ENCODE results near the gene S1PR4. TPM values are rescaled to one million over a fixed set of nuclear protein-coding genes. Genes with fewer than 3 reads are reported as not detected.
A peak's percentile ranks its signal among the peaks of the same experiment; 100 is the strongest.

Gene S1PR4
- total RNA-seq, 1 donor from 2014 or later: not detected

DNA sequence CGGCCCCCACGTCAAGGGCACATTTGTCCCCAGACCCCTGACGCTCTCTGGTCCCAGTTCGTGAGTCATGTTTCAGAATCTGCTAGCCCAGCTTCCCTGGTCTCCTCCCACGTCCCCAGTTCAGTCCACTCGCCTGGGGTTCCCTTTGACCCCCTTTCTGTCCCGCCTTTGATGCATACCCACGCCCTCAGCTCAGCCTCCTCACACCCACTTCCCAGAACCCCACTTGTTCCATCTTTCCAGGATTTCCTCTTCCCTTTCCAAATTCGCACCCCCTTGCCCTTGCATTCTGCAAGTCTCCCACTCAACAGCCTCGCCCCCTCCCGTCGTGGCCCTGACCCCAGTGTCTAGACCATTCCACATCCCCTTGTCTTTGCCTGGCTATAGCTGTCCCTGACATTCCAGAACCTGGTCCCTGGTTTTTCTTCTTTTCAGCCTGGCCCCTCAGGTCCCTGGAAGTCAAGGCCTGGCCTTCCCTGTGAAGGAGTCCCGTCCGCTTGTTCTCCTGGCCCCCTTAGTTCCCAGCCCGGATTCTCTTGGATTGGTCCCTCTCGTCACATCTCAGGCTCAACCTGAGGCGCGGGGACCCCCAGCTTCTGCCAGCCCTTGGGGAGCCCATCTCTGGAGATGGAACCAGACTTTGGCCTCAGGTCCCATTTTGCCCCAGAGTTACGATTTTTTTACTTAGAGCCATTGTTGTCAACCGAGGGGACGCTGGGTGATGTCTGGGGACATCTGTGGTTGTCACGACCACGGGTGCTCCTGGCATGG, 8.5 kb downstream of the S1PR4 start:
- peak overlapping the region; percentile 81 for H3K27ac Mint-ChIP-seq (ENCODE audit: unreplicated experiment)
- H3K4me3 Mint-ChIP-seq (ENCODE audit: unreplicated experiment): peak overlapping the region; percentile 88

DNA sequence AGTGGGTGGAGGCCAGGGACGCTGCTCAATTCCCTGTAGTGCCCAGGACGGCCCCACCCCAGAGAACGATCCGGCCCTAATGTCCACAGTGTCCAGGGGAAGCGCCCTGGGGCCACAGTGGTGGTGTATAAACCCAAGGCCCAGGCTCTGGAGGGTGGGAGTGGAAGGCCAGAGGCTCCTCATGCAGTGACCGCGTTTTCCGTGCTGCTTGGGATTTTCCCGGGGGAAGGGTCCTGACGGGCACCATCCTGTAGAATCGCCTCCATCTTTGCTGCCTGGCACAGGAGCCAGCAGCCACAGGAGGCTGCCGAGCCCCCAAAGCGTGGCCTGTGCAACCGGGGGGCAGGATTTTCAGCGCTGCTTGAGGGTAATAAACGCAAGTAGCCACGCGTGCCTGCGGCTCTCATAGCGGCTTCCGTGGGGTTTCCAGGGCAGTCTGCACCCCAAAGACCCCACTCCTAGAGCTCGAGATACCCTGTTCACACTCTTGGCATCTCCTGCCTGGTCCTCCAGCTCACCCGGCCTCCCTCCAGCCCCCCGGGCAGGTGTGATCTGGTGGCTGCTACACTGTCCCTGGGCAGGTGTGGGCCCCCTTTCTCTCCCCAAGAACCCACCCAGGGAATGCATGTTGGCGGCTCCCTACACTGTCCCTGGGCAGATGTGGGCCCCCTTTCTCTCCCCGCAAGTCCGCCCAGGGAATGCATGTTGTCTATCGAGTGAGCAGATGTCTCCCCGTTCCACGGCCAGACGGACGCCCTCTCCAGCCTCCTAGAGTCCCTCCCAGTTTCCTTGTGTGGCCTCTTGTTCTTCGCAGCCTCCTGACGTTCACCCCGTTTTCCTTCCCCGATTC, 9.3 kb downstream of the S1PR4 start:
- peaks cover 20% of the 10 kb centered on the region for H3K27me3 Mint-ChIP-seq (ENCODE audit: unreplicated experiment)

More for the DNA sequence above, 8.5 kb downstream of the S1PR4 start:
- peaks cover 17% of the 10 kb centered on the region for H3K4me1 Mint-ChIP-seq (ENCODE audit: unreplicated experiment)
- H3K9me3 Mint-ChIP-seq (ENCODE audit: unreplicated experiment): no peaks in the 10 kb centered on the region
- no peak for DNase-seq (ENCODE audit: low spot score)
- TF ChIP-seq, protein P1, sequence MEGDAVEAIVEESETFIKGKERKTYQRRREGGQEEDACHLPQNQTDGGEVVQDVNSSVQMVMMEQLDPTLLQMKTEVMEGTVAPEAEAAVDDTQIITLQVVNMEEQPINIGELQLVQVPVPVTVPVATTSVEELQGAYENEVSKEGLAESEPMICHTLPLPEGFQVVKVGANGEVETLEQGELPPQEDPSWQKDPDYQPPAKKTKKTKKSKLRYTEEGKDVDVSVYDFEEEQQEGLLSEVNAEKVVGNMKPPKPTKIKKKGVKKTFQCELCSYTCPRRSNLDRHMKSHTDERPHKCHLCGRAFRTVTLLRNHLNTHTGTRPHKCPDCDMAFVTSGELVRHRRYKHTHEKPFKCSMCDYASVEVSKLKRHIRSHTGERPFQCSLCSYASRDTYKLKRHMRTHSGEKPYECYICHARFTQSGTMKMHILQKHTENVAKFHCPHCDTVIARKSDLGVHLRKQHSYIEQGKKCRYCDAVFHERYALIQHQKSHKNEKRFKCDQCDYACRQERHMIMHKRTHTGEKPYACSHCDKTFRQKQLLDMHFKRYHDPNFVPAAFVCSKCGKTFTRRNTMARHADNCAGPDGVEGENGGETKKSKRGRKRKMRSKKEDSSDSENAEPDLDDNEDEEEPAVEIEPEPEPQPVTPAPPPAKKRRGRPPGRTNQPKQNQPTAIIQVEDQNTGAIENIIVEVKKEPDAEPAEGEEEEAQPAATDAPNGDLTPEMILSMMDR (IDR thresholded peaks at IDR 0.05; ENCODE audit: unreplicated experiment): no peak
- H3K36me3 Mint-ChIP-seq (ENCODE audit: low read depth, unreplicated experiment): peaks cover 12% of the 10 kb centered on the region
- peaks cover 20% of the 10 kb centered on the region for H3K27me3 Mint-ChIP-seq (ENCODE audit: unreplicated experiment)

DNA sequence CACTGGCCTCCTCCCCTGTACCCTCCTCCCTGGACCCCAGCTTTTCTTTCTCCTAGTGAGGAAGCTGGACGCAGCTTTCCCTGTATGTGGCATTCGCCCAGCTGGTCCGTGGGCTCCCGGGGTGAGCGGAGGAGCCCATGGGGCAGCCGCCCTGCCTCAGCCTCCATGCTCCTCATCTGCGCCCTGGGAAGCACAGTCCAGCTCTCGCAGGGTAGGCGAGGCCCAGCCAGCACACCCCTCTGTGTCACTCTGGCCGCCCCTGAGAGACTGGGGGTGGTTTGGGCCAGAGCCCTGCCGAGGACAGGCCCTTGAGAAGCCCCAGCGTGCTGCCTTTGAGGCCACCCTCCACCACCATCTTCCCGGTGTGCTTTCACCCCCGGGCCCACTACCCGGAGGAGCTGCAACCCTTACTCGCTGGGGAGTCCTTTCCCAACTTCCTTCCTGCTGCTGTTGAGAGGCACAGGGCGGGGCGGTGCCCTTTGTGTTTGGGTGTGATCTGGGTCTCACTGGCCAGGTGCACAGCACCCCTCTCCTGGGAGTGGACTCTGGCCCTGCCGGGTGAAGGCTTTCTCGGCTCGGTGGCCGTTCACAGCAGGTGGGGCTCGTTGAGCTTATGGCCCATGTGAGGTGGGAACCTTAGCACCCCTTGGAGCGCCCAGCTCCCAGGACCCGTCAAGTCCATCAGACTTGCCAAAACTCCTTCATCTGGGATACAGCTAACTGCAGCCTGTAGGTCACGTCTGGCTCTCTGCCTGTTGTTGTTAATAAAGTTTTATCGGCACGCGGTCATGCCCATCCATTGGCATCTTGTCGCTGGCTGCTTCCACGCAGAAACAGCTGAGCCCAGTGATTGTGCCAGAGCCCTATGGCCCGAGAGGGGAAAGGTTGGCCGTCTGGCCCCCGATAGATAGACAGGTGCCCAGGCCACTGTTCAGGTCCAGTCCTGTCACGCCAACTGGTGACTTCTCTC, 10.3 kb downstream of the S1PR4 start:
- no peak for DNase-seq (ENCODE audit: low spot score)
- Mint-ChIP-seq H3K27me3 (ENCODE audit: unreplicated experiment) (peaks cover 20% of the 10 kb centered on the region), H3K4me3 (ENCODE audit: unreplicated experiment) (no peak overlapping the region), H3K36me3 (ENCODE audit: low read depth, unreplicated experiment) (peaks cover 12% of the 10 kb centered on the region), H3K27ac (ENCODE audit: unreplicated experiment) (no peak overlapping the region), H3K9me3 (ENCODE audit: unreplicated experiment) (no peaks in the 10 kb centered on the region), H3K4me1 (ENCODE audit: unreplicated experiment) (peaks cover 17% of the 10 kb centered on the region)
- TF ChIP-seq, protein P1 (IDR thresholded peaks at IDR 0.05; ENCODE audit: unreplicated experiment): no peak

More for the DNA sequence above, 9.3 kb downstream of the S1PR4 start:
- H3K36me3 Mint-ChIP-seq (ENCODE audit: low read depth, unreplicated experiment): peaks cover 12% of the 10 kb centered on the region
- no peak overlapping the region for H3K4me3 Mint-ChIP-seq (ENCODE audit: unreplicated experiment)
- no peaks in the 10 kb centered on the region for H3K9me3 Mint-ChIP-seq (ENCODE audit: unreplicated experiment)
- H3K27ac Mint-ChIP-seq (ENCODE audit: unreplicated experiment): no peak overlapping the region
- TF ChIP-seq, protein P1 (IDR thresholded peaks at IDR 0.05; ENCODE audit: unreplicated experiment): no peak
- DNase-seq (ENCODE audit: low spot score): no peak
- peaks cover 17% of the 10 kb centered on the region for H3K4me1 Mint-ChIP-seq (ENCODE audit: unreplicated experiment)

DNA sequence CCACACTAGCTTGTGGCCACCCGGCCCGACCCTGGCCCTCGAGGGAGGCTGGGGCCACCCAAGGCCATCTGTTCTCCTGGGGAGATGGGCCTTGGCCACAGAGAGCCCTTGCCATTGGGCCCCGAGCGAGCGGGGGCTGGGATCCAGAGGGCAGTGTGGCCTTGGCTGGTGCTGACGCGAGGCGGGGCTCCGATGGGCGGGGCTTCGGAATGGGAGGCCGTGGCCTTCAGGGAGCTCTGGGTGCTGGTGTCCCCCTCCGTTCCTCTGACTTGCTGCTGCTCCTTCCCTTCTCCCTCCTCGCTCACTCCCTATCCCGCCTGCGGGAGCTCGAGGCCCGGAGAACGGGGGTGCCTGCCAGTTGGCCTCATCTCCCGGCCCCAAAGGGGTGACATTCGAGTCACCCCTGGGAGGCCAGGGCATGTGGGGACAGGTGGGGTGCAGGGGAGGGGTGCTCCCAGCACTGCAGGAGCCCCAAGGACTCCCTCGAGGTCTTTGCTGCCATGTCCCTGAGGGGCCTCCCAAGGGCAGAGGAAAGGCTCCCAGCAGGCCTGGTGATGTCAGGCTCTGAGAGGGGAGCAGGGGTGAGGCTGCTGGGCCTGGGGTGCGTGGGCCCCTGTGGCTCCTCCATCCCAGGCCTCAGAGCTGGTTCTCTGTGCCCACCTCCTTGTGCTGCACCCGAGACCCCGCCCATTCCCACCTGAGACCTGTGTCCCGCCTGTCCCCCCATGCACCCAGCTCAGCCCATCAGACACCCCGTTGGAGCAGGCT, 11.3 kb downstream of the S1PR4 start:
- H3K9me3 Mint-ChIP-seq (ENCODE audit: unreplicated experiment): no peaks in the 10 kb centered on the region
- no peak for DNase-seq (ENCODE audit: low spot score)
- H3K4me3 Mint-ChIP-seq (ENCODE audit: unreplicated experiment): no peak overlapping the region
- H3K4me1 Mint-ChIP-seq (ENCODE audit: unreplicated experiment): peaks cover 17% of the 10 kb centered on the region
- no peak overlapping the region for H3K27ac Mint-ChIP-seq (ENCODE audit: unreplicated experiment)
- H3K27me3 Mint-ChIP-seq (ENCODE audit: unreplicated experiment): peaks cover 17% of the 10 kb centered on the region
- TF ChIP-seq, protein P1 (IDR thresholded peaks at IDR 0.05; ENCODE audit: unreplicated experiment): no peak
- peaks cover 18% of the 10 kb centered on the region for H3K36me3 Mint-ChIP-seq (ENCODE audit: low read depth, unreplicated experiment)

All from endothelial cell (in vitro differentiated cells).